Psoas muscle (tissue), 8 donors: ENCODE data around the gene ZNF700. TPM values are rescaled to one million over a fixed set of nuclear protein-coding genes. Genes with fewer than 3 reads are reported as not detected.
"Not testable (repeated sequence)": the region's sequence is repeated elsewhere in the genome, so short reads cannot be mapped to it uniquely, and the experiment has no call there.

Source experiments
- ATAC-seq, 4 donors: fragments of 200-7000 bp; cut with Tn5 transposase; one replicate each; pipeline ENCODE4 v1.9.1; 2020; ENCODE audit warnings: moderate library complexity in 3 of 4, mild to moderate bottlenecking in 2 of 4
- DNase-seq, 2 donors: peaks; one replicate each; pipeline ENCODE4 v3.0.0-alpha.2; 2020
- H3K27ac ChIP-seq: fragments of 200-600 bp; one replicate; pipeline ENCODE4 v1.8.0; 2022
- H3K27me3 ChIP-seq, 3 donors: fragments of 200-600 bp in 1 of 3; one replicate each; pipeline versions ENCODE4 v1.6.1 to v1.8.0; 2013 to 2022; ENCODE audit warnings: low read length in 2 of 3, mild to moderate bottlenecking in 2 of 3, moderate library complexity in 1 of 3; ENCODE audit not compliant: insufficient read depth in 3 of 3
- H3K36me3 ChIP-seq, 2 donors: fragments of 200-600 bp in 1 of 2; one replicate each; pipeline versions ENCODE4 v1.6.1 to v1.8.0; 2013 to 2022; ENCODE audit warnings: low read depth in 1 of 2, mild to moderate bottlenecking in 1 of 2, moderate library complexity in 1 of 2; ENCODE audit not compliant: insufficient read depth in 1 of 2
- H3K4me1 ChIP-seq: fragments of 200-600 bp; one replicate; pipeline ENCODE4 v1.8.0; 2022
- H3K4me3 ChIP-seq: fragments of 200-600 bp; one replicate; pipeline ENCODE4 v1.8.0; 2022; ENCODE audit warnings: mild to moderate bottlenecking
- H3K9me3 ChIP-seq: fragments of 200-600 bp; one replicate; pipeline ENCODE4 v1.8.0; 2022
- WGBS, 3 donors: extraction: QIAGEN DNeasy Blood & Tissue Kit; methylation state at CpG; one replicate each; pipeline versions ENCODE4 v1.1.6 to v1.1.7; 2013; 5-methylcytosine and 5-hydroxymethylcytosine counted together
- intact Hi-C, 2 donors: fragments of 100-400 bp; cut with DNase I; formaldehyde crosslinking; loops; one replicate each; pipeline versions ENCODE4 v1.11.0 to v1.14.2; 2022
- long read RNA-seq, 2 donors: library from polyadenylated mRNA; unstranded; transcript quantifications; one replicate each; pipeline ENCODE4 v2.0.0, GENCODE V29; 2021
- polyA plus RNA-seq, 3 donors: library from polyadenylated mRNA; stranded (reverse); fragments of 200-250 nt; gene quantifications; one replicate each; pipeline ENCODE4 v1.2.3, GENCODE V29; 2013
- total RNA-seq, 4 donors: library from RNA; stranded (reverse); fragmentation: NEBNext Ultra II Directional in 2 of 4; extraction: Animal tissue kit (Norgen Biotek cat#: 25700) in 2 of 4; gene quantifications; one replicate each; pipeline versions ENCODE4 v1.2.1 to v1.2.4, GENCODE V29; 2021 to 2023
- TF ChIP-seq, protein P1 (sequence below): fragments of 200-600 bp; IDR thresholded peaks from one replicate; pipeline ENCODE4 v1.8.0; 2022; ENCODE audit warnings: antibody characterized with exemption
- donor health status: healthy with polysubstance abuse.
- donor health status: DM: no; HTN: no; CAD: no; lungs with moderate emphysema.
- donor health status: Bipolar disorder and iron deficiency.
- donor health status: healthy.
- donor health status: DM: yes; HTN: yes; CAD: no.
- donor health status: DM: no; HTN: no; CAD: no.
- donor health status: DM: no; HTN: no; CAD: no.
- donor health status: DM: yes; HTN: yes; CAD: no.

The ZNF700 gene
- total RNA-seq, result 1 to 10 TPM; 2.6 to 3.3 (median 3.1) TPM
- 1 to 10 TPM; 1.7 to 3.1 (median 3.0) TPM for polyA plus RNA-seq
- long read RNA-seq, donor 1, partial matches to known transcripts, result 0 of 1 reads
- long read RNA-seq, donor 1, other reads (novel, unspliced or antisense), result 1 of 1 reads
- long read RNA-seq, donor 2, partial matches to known transcripts, result 0 of 4 reads
- long read RNA-seq, donor 2, other reads (novel, unspliced or antisense), result 2 of 4 reads

GRCh38 chr19:11924886-11925650, at the start of gene ZNF700:
ZNF700 (plus strand) TSS chr19:11925107; CDS start chr19:11925211, 104 bp downstream.
- WGBS, 3 donors, result 0 to 1% (median 1%) methylated on average over 53 of the region's 53 CpGs
- Histone ChIP-seq H3K4me3 (peak within 1 kb of the TSS; percentile 99), H3K27ac (peak within 1 kb of the TSS; percentile 95), H3K9me3 (no peaks in the 10 kb centered on the region), H3K27me3 (no peaks in the 10 kb centered on the region), H3K4me1 (peaks cover 5% of the 10 kb centered on the region), H3K36me3 (peaks cover 0 to 3% of the 10 kb centered on the region in 2 donors)
- TF ChIP-seq, protein P1, sequence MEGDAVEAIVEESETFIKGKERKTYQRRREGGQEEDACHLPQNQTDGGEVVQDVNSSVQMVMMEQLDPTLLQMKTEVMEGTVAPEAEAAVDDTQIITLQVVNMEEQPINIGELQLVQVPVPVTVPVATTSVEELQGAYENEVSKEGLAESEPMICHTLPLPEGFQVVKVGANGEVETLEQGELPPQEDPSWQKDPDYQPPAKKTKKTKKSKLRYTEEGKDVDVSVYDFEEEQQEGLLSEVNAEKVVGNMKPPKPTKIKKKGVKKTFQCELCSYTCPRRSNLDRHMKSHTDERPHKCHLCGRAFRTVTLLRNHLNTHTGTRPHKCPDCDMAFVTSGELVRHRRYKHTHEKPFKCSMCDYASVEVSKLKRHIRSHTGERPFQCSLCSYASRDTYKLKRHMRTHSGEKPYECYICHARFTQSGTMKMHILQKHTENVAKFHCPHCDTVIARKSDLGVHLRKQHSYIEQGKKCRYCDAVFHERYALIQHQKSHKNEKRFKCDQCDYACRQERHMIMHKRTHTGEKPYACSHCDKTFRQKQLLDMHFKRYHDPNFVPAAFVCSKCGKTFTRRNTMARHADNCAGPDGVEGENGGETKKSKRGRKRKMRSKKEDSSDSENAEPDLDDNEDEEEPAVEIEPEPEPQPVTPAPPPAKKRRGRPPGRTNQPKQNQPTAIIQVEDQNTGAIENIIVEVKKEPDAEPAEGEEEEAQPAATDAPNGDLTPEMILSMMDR, result no peak
- DNase-seq (peak; percentile 93 to 95), ATAC-seq (peak; percentile 99 to 100 (median 99))
- intact Hi-C loops, result loop anchor here (2.0 to 10.0 kb wide), 4 partner anchors 40 to 220 kb away; partner anchors contain the start of genes ZNF20 (in 2 of the 2), ZNF491 (in 1 of the 2) and ZNF763 (in 1 of the 2)

DNA sequence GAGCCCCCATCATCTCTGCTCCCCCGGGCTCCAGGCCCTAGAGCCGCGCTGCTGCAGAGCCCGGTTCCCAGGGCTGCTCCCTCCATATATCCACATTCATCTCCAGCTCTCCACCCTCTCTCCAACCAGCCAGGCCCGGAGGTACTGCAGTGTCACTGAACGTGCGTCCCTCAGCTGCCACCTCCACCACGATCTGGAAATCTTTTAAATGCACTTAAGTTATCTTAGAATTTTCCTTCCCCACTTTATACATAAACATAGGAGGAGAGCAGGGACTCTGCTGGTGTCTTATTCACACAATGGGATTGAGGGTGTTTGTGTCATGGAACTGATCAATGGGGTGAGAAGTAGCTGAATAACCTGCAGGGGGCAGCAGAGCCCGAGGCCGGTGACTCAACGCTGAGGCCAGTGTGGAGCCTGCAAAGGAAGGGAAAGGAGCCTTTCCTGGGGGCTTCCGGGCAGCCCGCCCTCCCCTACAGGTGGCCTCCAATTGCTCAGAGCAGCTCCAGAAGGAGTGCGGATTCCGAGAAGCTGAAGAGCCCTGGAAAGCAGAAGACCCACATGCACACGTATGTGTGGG, 45.1 kb upstream of the ZNF700 start:
- intact Hi-C loops, result loop anchor here (2.0 to 5.0 kb wide), 4 partner anchors 83 to 263 kb away; partner anchors contain the start of gene ZNF20 (in 1 of the 2)
- not testable (repeated sequence) for H3K27me3 ChIP-seq, H3K36me3 ChIP-seq, H3K4me3 ChIP-seq, H3K27ac ChIP-seq, H3K9me3 ChIP-seq, H3K4me1 ChIP-seq
- WGBS, 3 donors, result 75 to 82% (median 77%) methylated on average over 16 of the region's 16 CpGs
- peak in 1 of 4 donors; percentile 60 for ATAC-seq
- DNase-seq, result peak in 1 of 2 donors; percentile 20
- TF ChIP-seq, protein P1, result peak; percentile 42

- DNase-seq, result no peak
- 87 to 92% (median 88%) methylated on average over 12 of the region's 12 CpGs for WGBS, 3 donors
These were observed 44.3 kb upstream of the ZNF700 start for GRCh38 chr19:11880598-11880997.

DNA sequence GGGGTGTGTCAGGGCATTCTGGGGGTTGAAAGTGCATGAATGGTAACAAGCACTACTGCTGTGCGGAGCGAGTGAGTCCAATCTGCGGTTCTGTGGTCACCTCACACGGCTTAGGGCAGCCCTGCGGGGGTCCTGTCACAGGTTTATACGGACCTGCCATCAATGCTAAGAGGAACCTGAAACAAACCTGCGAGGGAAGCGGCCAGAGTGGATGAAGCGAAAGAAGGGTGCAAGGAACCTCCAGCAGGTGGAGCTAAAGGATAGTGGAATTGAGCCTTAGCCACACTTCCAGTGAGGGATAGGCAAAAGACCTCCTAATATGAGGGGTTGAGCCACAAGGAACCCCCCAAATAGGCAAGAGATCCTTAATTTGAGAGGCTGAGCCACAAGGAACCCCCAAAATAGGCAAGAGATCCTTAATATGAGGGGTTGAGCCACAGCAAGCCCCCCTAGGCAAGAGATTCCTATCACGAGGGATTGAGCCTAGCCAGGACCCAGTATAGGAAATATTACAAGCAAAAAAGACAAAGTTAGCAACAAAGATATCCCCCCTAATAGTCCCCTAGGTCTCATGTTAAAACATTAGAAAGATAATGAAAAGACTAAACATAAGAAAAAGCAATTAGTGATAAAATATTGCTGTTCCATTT, 43.6 kb upstream of the ZNF700 start:
- H3K4me1 ChIP-seq, result peaks cover 2% of the 10 kb centered on the region
- no peak overlapping the region for H3K4me3 ChIP-seq
- DNase-seq, result peak in 1 of 2 donors; percentile 16
- H3K9me3 ChIP-seq, result no peaks in the 10 kb centered on the region
- intact Hi-C loops, result loop anchor here (1.0 to 5.0 kb wide), 5 partner anchors 84 to 261 kb away; partner anchors contain the start of gene ZNF20 (in 1 of the 2)
- no peaks in the 10 kb centered on the region for H3K36me3 ChIP-seq
- H3K27me3 ChIP-seq, result no peaks in the 10 kb centered on the region
- TF ChIP-seq, protein P1, result peak; percentile 68
- peak; percentile 57 to 89 (median 66) for ATAC-seq
- 14 to 15% (median 14%) methylated on average over 10 of the region's 10 CpGs for WGBS, 3 donors
- H3K27ac ChIP-seq, result no peak overlapping the region

More at GRCh38 chr19:11880598-11880997, 44.3 kb upstream of the ZNF700 start:
- Histone ChIP-seq H3K4me3 (no peak overlapping the region), H3K27me3 (no peaks in the 10 kb centered on the region), H3K36me3 (no peaks in the 10 kb centered on the region), H3K9me3 (no peaks in the 10 kb centered on the region), H3K27ac (no peak overlapping the region), H3K4me1 (peaks cover 2% of the 10 kb centered on the region)
- no peak for ATAC-seq
- intact Hi-C loops, result loop anchor here (2.0 to 5.0 kb wide), 4 partner anchors 84 to 262 kb away; partner anchors contain the start of gene ZNF20 (in 1 of the 2)
- TF ChIP-seq, protein P1, result no peak
